ENCODE measurements around the gene IQGAP2.
"Not testable (repeated sequence)": the region's sequence is repeated elsewhere in the genome, so short reads cannot be mapped to it uniquely, and the experiment has no call there.

IQGAP2 gene

DNA sequence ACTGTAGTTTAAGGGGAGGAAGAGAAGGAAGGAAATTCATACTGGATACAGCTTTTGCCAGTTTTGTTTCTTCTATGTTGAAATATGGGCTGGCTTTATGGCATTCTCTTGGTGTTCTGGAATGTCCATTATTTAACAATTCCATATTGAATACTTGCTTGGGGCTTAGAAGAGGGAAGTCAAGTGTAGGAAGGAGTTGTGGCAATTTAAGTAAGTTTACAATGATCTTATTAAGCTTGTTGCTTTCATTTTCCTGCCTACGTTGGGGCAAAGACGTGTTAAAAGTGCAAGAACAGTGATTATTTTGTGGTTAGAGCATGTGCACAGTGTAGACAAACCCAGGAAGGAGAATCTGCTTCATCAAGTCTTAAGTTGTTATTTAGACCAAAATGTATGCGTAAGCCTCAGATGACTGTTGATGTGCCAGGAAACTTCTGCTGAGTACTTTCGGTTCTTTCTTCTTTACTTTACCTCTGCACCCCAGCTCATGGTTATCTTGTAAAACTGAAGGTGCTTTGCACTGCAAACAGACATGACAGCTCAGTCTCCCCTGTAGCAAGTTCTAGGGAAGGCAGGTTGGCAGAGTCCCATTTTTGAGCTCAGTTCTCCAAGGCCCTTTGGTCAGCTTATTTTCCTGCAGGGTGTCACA lies 144.3 kb downstream of the IQGAP2 start:
- DNase-seq: no peak

DNA sequence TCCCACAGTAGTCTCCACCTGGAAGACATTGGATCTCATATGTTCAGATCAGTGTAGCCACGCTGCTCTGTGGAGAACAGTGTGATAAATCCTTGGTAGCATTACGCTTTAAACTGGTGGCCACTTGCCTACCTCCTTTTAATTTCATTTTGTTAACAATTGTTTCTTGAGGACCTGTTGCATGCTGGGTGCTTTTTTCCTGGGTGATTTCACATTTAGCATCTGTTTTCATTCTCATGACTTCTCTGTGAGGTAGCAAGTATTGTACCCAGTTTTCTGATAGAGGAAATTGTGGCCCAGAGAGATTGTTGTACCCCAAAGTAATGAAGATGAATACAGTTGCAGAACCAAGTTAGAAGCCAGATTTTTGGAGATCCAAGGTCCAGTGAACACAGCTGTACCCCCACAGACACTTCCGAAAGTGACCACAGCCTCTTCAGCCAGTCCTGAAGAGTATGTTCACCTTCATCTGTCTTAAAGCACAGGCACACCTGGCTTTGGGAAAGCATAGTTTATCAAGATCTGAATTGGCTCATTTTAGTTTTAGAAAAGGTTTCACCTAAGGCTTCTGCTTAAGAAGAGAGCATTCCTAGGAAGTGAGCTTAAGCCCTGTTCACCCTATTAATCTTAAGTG lies 144.9 kb downstream of the IQGAP2 start:
- DNase-seq: no peak

DNA sequence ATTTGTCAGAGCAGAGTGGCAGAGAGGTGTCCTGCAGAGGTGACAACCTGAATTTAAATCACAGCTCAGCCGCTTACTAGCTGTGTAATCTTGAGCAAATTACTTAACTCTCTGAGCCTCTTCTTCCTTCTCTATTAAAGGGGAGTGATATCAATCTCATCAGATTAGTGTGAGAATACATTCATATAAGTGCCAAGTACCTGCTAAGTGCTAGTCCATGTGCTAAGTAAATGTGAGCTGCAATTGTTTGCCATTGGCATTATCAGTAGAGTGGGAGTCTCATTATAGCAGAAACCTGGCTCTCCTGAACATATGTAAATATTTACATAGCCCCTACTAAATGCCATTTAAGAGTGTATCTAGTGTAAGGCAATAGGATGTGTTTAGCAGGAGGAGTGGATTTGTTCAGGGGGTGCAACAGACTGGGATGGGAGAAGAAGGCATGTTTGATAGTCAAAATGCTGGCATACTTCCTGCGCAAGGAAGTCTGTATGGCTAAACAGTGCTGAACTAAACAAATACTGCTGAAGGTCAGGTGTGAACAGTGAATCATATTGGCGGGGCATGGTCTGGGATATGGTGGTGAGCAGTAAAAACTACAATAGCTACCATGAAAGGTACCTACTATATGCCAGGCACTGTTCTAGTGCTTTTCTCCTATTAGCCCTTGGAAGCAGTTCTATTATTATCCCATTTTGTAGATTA lies 145.6 kb downstream of the IQGAP2 start:
- DNase-seq: no peak

DNA sequence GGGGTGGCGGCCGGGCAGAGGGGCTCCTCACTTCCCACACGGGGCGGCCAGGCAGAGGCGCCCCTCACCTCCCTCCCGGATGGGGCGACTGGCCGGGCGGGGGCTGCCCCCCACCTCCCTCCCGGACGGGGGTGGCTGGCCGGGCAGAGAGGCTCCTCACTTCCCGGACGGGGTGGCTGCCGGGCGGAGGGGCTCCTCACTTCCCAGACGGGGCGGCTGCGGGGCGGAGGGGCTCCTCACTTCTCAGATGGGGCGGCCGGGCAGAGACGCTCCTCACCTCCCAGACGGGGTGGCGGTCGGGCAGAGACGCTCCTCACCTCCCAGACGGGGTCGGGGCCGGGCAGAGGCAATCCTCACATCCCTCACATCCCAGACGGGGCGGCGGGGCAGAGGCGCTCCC lies 147.8 kb downstream of the IQGAP2 start:
- not testable (repeated sequence) for DNase-seq

DNA sequence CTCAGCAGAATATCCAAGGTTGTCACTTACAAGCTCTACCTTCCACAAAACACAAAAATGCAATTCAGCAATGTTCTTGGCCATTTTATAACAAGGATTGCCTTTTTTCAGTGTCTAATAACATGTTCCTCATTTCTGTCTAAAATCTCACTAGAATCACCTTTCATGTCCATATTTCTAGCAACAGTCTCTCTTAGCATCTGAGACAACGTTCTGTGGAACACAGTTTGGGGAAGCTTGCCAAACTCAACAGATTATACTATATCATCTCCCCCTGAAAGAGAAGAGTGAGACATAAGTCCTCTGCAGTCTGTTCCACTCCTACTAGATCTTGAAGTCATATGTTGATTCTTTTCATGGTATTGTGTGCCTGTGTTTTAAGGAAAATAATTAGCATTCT lies 149.5 kb downstream of the IQGAP2 start:
- DNase-seq: no peak

DNA sequence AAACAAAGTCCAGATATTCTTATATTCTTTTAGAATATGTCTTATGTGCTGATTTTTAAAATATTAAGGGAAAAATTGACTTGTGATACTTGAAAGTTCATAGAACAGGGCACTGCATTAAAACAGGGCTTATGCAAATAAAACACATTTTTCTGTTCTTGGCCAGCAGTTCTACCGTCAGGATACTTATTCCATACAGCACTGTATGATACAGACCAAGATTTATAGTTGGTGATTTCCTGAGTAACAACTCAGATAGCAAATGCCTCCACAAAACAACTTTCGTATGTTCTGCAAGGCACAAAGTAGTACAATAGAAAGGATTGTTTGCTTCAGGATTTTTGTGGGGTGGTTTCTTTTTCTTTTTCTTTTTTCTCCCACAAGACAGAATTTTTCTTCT lies 150.2 kb downstream of the IQGAP2 start:
- DNase-seq: no peak

DNA sequence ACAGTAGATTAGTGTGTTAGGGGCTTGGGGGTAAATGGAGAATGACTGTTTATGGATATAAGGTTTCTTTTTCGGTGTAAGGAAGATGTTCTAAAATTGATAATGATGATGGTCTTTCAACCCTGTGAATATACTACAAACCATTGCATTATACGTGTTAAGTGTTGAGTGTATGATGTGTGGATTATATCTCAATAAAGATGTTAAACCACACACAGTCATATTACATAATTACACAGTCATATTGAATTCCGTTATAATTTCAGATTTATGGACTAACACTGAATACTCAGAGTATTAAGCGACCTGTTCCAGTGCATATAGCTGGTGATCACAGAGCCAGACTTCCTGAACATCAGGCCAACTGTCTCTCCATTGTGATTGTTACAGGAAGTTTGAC lies 152.0 kb downstream of the IQGAP2 start:
- DNase-seq: no peak

DNA sequence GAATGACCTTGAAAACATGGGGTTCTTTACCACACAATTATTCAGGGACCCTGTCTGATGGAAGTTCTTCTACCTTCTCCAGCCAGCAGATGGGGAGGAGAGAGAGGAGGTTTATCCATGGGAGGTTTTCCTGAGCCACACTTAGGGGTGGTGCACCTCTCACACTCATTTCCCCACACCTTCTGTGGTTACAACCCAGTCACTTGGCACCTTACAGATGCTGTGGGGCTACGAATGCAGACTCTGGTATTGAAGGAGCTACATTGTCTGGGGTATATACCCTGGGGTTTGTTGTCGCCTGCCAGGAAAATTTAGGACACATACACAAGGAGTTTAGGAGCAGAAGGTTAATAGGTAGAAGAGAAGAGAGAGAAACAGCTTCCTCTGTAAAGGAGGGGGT lies 152.6 kb downstream of the IQGAP2 start:
- DNase-seq: no peak

DNA sequence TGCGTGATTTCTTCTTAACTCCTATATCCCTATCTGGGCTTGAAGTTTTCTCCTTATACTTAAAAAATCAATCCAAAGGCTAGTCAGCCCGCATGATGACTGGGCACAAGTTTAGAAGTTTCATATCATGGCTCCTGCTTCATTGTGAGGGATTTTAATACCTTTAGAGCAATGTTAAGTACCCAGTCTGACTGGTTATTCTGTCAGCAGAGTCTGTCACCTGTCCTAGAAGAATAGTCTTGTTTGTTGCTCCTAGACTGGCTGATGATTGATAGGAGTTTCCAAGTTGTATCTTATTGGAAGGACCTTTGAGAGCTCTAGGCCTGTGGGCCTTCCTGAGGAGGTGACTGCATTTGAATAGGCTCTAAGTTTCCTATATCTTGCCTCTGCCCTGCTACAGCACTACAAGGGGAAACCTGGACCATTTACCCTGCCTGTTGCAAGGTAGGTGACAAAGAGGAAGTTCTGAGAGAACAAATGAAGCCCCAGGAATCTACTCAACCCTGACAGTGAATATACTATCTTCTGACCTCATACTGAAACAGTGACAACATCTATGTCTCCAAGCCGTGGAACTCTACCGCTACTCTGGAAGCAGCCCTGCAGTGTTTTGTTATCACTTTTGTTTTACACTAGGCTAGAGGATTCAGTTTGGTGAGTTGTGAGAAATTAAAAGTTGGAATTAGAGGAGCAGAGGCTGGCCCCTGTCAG lies 153.6 kb downstream of the IQGAP2 start:
- DNase-seq: no peak

DNA sequence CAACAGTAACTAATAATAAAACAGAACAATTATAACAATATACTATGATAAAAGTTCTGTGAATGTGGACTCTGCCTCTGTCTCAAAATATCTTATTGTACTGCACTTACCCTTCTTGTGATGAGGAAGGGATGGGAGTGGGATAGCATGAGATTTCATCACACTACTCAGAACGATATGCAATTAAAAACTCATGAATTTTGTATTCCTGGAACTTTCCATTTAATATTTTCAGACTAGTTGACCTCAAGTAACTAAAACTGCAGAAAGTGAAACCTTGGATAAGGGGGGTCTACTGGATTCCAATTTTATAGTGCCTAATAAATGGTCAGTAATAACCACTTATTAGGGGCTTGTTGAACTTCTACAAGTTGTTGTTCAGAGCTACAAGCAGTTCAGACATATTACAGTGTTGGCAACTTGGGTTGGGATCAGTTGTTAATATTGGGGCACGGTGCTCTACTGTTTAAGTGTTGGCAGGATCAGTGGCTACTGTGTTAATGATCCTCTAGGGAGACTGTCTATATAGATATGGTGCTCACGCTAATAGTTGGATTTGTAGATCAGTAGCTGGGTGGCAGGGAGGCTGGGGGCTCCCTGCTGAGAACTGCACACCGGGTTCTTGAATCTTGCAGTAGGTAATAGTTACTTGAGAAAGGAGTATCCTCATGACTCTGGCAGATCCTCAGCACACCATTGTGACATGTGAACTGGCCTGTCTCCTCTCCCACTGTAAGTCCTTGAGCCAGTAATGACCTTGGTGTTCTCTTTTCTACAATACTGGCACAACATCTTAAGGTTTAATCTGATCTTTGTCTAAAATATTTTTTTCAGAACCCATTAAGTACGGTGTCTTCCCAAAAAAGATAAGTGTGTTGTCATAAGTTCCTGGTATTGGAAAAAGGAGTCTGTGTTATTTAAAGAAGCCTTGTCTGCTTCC lies 158.1 kb downstream of the IQGAP2 start:
- DNase-seq: no peak

DNA sequence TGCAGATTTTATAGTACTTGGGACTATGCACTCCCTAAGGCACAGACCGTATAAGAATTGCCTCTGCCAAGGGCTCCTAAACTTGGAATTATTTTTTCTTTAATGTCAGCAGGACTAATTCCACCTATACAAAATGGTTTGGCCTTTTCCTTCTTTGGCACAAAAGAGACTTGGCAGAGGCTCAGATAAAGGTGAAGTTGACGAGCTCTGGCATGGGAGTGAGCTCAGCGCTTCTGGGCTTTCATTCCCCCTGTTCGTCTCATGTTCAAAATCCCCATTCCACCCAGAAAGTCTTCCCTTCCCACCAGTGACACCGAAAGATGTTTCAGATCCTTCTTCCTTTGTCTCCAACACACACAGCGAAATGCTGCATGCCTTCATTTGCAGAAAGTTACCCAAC lies 158.9 kb downstream of the IQGAP2 start:
- DNase-seq: no peak

DNA sequence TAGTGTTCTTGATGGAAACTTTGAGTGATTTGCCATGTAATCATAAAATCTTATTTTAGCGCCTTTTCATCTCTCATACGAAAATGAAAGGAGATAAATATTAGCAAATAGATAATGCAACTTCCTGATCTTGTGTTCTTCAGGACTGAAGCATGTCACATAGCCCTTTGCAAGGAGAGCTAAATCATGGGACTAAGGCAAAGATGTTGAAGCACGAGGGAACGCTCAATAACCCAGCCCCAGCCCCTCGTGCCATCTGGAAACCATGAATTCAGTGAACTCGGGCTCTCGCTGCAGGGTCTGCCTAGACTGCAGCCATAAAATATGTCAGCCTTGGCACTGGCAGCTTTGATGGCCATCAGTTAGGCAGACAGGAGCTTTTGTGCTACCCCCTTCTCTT lies 161.9 kb downstream of the IQGAP2 start:
- DNase-seq: no peak

DNA sequence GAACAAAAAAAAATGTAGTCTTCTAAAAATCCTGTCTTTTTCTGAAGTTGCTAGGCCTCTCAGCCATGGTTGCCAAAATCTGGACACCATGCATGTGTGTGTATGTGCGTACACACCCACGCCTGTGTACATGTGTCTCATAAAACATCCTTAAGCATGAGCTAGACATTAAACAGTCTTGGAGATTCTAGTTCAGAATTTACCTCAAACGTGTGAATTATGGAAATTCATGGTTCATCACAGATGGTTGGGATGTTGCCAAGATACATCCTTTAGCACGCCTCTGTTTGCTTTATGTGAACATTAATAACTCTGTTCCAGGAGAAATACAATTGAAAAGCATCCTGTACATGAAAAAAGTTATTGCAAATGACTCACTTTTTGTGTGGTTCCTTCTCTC lies 167.1 kb downstream of the IQGAP2 start:
- DNase-seq: no peak

DNA sequence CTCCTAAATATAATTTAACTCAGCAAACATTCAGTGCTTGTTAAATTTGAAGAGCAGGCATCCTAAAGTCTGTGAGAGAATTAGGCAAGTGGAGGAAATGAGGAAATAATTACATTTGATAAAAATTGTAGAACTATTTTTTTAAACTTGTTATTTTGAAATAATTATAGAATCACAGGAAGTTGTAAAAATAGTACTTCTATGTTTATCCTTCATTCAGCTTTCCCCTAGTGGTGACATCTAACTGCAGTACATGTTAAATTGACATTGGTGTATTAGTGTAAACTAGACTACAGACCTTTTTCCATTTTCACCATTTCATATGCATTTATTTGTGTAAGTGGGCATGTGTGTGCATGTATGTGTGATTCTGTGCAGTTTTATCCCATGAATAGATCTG lies 168.5 kb downstream of the IQGAP2 start:
- no peak for DNase-seq

DNA sequence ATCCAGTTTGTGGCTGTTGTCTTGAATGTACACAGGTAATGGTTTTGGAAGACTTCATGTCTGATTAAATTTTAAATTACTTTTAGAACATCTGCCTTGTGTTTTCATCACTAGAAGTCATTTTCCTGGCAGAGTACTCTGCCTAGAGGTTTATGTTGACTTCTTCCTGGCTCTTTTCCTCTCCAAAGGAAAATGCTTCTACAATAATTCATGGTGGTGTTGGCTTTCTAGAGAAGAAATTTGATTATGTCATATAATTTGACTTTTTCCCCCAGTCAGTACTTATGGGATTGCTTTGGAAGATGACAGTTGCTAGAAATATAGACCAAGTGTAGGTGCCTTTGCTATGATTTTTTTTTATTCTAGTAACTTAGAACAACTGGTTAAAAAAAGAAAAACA lies 173.4 kb downstream of the IQGAP2 start:
- no peak for DNase-seq

DNA sequence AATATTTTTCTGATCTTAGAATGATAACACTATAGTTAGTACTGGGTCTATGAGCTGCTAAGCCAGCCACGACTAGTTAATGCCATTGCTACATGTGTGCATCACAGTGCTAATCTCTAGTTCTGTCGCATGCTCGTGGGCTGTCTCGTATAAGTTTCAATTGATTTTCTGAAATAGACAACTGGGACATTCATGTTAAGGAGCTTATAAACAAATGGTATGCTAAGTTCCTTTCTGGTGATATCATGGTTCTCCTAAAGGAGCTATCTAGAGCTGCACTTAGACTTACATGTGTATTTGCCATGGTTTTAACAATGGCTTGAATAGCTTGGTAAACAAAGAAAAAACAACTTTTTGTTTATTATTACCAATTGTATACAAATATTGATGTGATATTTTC lies 173.9 kb downstream of the IQGAP2 start:
- DNase-seq: no peak

DNA sequence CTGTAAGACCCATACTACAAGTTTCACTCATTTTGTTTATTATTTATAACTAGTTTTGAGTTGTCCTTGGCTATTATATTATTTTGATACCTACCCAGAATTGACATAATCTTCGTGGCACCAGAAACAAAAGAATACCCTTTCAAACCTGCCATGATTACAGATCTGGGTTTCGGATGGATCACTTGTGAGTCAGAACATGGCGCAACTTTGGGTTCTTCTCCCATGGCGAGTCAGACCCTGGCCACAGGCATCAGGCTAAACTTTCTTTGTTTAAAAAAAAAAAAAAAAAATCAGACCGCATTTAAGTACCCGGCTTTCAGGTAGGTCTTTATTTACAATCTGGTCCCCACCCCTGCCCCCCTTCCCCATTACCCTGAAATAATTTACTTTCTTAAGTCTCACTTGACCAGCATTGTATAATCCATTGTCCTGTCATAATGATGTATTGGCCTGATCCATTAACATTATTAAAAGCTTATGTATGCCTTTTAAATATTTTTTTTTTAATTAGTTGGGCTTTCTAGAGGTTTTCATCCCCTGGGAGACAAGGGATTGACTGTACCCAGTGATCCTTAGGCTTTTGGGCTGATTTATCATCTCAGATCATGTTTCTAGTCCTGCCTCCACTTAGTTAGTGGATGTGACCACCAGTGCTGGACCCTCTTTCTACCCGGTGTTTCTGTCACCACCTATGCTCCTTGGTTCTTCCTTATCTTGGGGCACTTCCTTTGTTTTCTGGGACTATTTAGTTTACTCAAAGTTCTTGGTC lies 176.3 kb downstream of the IQGAP2 start:
- DNase-seq: no peak

DNA sequence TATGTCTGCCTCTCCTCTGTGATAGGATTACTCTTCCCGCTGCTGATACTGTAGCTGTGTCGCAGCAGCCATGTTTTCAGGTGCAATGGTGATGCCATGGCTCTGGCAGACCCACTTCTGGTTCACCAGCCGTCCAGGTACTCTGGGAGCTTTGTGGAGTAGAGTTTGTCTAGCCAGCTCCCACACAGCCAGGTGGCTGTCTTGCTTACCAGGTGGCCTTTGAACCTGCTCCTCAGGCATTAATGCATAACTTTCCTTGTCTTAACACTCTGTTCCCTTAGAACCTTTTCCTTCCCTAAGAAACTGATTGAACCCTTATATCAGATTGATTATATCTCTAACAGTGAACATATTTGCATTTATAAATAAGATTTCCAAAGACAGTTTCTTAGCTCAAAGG lies 177.9 kb downstream of the IQGAP2 start:
- DNase-seq: no peak

DNA sequence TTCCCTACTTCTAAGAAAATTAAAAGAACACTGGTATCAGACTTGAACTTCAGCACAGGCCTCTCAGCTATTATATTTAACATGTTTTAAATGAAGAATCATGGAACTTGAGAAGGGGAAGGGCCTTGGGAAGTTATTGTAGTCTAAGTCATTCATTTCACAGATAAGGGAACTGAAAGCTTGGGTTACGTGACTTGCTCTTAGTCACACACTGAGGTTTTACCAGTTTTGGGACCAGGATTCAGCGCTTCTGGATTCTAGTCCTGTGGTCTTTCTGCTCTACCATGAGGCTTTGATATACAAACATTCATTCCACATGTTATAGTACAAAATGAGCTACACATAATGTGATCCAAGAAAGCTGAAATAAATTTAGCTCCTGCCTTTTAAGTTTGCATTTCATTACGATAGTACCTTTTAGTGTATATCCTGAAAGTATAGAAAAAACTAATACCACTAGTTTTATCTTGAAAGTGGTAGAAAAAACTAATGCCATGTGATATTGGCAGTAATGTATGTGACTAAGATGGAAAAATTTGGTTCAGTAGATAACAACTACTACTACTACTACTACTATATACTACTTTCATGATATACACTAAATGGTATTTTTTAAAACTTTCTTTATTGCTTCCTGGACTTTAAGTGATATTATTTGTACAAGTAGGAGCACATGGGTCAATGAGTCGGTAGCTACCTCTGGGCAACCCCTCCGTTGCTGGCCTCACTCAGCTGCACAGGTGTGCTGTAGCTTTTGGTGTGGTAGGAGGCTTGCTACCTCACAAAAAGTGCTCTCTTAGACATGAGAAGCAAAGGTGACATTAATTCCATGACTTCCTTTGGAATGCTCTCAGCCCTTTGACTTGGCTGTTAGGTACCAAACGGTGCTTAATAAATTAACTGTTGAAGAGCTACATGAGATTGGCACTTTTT lies 179.4 kb downstream of the IQGAP2 start:
- no peak for DNase-seq

DNA sequence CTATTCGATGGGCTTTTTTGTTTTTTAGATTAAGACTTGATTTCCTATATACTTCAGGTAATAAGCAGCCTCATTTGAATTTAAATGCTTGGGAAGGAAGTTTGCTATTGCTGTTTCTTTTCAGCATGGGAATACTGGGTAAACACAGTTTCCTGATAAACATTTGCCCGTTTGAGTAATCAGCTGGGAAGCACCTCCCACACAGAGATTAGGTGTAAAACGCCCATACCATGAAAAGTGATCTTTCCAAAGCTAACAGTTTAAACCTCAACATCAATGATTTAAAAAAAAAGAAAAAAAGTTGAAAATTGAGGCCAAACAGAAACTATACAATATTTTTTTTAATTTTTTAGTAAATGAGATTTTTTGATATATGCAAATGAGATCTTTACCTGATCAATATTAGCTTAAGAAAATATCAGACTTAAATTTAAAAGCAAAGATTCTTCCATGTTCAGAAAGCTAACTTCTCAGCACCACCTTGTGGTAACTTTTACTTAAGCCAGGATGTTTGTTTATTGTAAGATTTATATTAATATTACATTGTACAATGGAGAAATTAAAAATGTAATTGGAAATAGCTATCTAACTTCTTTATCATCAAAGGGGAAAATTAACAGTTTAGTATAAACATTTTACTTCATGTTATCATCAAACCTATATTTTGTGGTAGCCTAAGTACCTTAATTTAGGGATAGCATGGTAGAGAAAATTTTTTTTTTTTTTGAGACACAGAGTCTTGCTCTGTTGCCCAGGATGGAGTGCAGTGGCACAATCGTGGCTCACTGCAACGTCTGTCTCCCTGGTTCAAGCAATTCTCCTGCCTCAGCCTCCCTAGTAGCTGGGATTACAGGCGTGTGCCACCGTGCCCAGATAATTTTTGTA lies 180.3 kb downstream of the IQGAP2 start:
- DNase-seq: no peak

Data from midbrain (tissue), 1 donor.